ENCODE data around the gene TENM3.

DNA sequence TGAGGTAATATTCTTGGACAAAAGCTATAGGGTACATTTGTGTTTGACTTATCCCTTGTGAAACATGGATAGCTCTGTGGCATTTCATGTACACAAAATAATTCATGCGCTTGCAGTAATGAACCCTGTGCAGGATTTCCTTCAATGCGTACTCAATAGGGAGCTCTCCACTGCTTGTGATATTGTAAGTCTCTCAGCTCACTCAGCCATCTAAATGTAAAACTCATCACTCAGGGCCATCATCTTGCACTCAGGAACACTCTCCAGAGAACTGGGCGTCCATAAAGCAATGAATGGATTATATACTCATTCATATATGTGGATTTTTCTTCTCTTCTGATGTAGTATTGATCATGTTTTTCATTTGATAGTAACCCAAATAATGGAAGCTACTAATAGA is 385.9 kb downstream of the TENM3 start:
- TF ChIP-seq POLR2A (IDR thresholded peaks at IDR 0.05; ENCODE audit: low read depth, low read length) (no peak), CTCF (IDR thresholded peaks at IDR 0.05; ENCODE audit: extremely low read depth in 1 of 2, insufficient read depth in 1 of 2, low read depth in 1 of 2, low read length in 2 of 2) (no peak)
